HG03025 (cell line): ENCODE results near the gene DAPK2.
"Not testable (repeated sequence)": the region's sequence is repeated elsewhere in the genome, so short reads cannot be mapped to it uniquely, and the experiment has no call there.

Experiments
- ATAC-seq: cut with Tn5 transposase; IDR thresholded peaks from one replicate; pipeline ENCODE4 v1.9.1; 2021; ENCODE audit warnings: mild to moderate bottlenecking, moderate library complexity; ENCODE audit not compliant: unreplicated experiment, low FRiP score

Gene DAPK2

GRCh38 chr15:64046421-64047153 lies at the start of gene DAPK2:
Gene DAPK2, minus strand, starts transcription at chr15:64046485. Its CDS starts 6,224 bp downstream, at chr15:64040261.
- no peak for ATAC-seq

GRCh38 chr15:64095431-64095794 lies 49.1 kb upstream of the DAPK2 start:
- ATAC-seq: no peak

- ATAC-seq: peak; percentile 45
Measured at GRCh38 chr15:64093627-64094417, 47.5 kb upstream of the DAPK2 start, which contains the start of gene CIAO2A. Gene CIAO2A, minus strand, starts transcription at chr15:64093838. Its CDS starts 70 bp downstream, at chr15:64093768.

DNA sequence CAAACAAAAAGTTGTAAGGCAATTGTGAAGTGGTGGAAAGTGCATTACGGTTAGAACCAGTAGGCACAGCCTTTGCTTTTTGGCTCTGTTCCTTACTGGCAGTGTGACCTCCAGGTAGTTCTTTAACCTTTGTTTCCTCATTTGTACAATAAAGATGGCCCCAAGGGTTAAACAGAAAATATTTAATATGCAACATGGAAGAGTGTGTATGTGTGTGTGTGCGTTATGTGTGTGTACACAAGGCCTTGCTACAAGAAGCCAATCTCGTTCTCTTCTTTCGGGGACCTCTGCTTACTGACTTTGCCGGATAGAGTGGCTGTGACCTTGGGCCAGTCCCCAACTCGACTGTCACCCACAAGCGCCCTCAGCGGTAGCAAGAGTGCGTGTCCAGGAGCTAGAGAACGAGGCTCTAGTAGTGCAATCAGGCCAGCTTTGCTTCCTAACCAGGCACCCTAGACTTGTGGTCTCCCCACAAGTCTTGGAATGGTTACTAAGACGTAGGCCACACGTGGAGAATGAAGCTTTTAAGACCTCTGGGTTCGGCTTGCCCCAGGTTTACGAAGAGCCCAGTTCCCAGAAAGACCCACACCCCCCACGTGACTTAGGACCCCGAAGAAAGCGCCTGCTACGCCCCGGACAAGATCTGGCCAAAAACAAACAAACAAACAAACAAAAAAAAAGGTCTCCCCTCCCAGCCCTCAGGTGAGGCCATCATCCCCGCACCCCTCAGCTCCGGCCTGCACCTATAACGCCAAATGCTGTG lies 46.8 kb upstream of the DAPK2 start:
- ATAC-seq: no peak

GRCh38 chr15:64092075-64092820 lies 46.0 kb upstream of the DAPK2 start:
- no peak for ATAC-seq

GRCh38 chr15:64090527-64090926 lies 44.2 kb upstream of the DAPK2 start:
- ATAC-seq: no peak

GRCh38 chr15:64089543-64090280 lies 43.4 kb upstream of the DAPK2 start:
- ATAC-seq: no peak

DNA sequence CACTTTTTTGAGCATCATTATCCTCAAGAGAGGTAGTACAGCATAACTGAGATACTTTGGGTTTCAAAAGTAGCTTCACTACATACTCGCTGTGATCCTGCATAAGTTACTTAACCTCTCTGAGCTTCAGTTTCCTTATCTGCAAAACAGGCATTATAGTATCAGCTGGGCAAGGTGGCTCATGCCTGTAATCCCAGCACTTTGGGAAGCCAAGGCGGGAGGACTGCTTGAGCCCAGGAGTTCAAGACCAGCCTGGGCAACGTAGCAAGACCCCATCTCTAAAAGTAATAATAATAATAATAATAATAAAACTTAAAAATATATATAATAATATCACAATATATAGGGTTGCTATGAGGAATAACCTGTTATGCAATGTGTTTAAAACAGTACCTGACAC lies 36.5 kb upstream of the DAPK2 start:
- no peak for ATAC-seq

DNA sequence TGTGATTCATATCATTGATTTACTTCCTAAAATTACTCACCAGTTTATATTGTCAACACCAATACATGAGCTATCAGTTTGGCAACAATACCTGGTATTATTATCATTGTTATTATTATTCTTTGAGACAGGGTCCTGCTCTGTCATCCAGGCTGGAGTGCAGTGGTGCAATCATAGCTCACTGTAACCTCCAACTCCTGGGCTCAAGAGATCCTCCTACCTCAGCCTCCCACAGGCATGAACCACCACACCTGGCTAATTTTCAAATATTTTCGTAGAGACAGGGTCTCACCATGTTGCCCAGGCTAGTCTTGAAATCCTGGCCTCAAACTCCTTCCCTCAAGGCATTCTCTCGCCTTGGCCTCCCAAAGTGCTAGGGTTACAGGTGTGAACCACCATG lies 27.2 kb upstream of the DAPK2 start:
- ATAC-seq: not testable (repeated sequence)

- no peak for ATAC-seq
Measured at GRCh38 chr15:64072812-64073211, 26.5 kb upstream of the DAPK2 start.

DNA sequence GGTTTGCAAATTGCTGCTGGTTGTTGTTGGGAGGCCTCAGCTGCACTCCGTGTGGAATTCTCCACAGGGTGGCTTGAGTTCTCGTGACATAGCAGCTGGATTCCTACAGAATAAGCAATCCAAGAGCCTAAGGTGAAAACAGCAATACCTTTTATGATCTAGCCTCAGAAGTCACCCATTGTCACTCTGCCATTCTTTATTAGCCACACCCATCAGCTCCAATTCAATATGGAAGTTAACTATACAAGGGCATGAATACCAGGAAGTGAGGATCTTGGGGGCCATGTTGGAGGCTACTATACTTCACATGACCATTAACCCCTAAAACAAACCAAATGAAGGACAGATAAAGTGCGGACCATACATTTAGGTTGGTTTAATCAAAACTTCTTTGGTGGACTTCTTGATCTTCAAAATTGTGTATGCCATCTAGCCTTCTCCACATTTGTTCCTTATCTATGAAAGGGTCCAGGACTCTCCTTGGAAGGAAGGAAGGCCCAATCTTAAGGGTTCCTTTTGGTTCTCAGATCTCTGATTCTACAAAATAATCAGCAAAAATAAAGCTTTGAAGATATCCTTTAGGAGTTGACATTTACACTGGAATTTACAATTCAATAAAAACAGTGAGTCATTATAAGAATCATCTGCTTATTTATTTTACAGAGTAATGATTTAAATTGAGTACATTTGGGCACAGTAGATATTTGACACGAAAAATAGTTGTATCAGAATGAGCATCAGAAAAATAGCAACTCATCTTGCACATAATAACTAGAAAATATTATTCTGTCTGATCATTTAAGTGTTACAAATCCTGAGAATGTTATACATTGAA lies 25.9 kb upstream of the DAPK2 start:
- no peak for ATAC-seq

GRCh38 chr15:64070965-64071851 lies 24.9 kb upstream of the DAPK2 start:
- ATAC-seq: no peak

GRCh38 chr15:64070106-64070505 lies 23.8 kb upstream of the DAPK2 start:
- no peak for ATAC-seq

DNA sequence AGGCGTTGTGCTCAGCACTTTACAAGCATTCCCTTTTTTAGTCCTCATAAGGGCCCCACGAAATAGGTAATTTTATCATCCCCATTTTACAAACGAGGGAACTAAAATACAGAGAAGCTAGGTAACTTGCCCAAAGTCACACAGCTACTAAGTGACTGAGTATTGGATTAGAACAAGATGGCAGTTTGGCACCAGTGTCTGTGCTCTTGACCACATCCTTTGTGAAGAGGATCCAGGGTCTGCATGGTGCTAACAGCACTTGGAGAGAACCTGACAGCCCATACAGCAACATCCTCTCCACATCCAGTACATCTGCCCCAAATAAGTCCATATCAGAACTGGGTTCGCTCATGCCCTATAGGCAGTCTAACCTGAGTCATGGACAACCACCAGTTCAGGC lies 21.8 kb upstream of the DAPK2 start:
- no peak for ATAC-seq

DNA sequence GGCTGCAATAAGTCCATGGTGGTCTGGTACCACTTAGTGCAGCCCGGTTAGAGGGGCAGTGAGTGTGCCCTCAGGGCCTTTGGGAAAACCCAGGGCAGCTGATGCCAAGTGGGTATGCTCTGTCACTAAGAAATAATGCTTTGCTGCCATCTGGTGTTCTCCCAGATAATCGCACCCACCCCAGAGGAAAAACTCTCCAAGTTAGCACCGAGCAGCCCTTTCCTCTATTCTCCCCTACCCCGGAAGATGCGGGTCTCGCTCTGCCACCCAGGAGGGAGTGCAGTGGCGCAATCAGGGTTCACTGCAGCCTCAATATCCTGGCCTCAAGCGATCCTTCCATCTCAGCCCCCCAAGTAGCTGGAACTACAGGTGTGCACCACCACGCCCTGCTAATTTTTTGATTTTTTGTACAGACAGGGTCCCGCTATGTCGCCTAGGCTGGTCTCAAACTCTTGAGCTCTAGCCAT lies 21.3 kb upstream of the DAPK2 start:
- no peak for ATAC-seq

GRCh38 chr15:64066451-64066850 lies 20.2 kb upstream of the DAPK2 start:
- no peak for ATAC-seq

- no peak for ATAC-seq
Measured at GRCh38 chr15:64060716-64061115, 14.4 kb upstream of the DAPK2 start.

- ATAC-seq: not testable (repeated sequence)
Measured at GRCh38 chr15:64059104-64059503, 12.8 kb upstream of the DAPK2 start.
